Nephron (organoid): ENCODE measurements around the gene CTSO.
A peak's percentile ranks its signal among the peaks of the same experiment; 100 is the strongest.

ENCODE experiments used
- H3K27ac Mint-ChIP-seq, 3 experiments: 2 replicates each; pipeline ENCODE4 v1.8.0; 2020; ENCODE audit warnings: mixed read lengths in 3 of 3, mild to moderate bottlenecking in 2 of 3, moderate library complexity in 1 of 3
- H3K27me3 Mint-ChIP-seq: 2 replicates; pipeline ENCODE4 v1.8.0; 2021; ENCODE audit warnings: low read depth, mild to moderate bottlenecking, moderate library complexity, mixed read lengths
- H3K36me3 Mint-ChIP-seq: 2 replicates; pipeline ENCODE4 v1.8.0; 2020; ENCODE audit warnings: low read depth, mixed read lengths
- H3K4me1 Mint-ChIP-seq: 2 replicates; pipeline ENCODE4 v1.8.0; 2020; ENCODE audit warnings: mixed read lengths
- H3K4me3 Mint-ChIP-seq, 3 experiments: 2 replicates each; pipeline ENCODE4 v1.8.0; 2020; ENCODE audit warnings: mild to moderate bottlenecking in 3 of 3, mixed read lengths in 3 of 3, moderate library complexity in 2 of 3
- H3K9me3 Mint-ChIP-seq: 2 replicates; pipeline ENCODE4 v1.8.0; 2020; ENCODE audit warnings: mixed read lengths
- TF ChIP-seq, protein P1 (sequence below), 3 experiments: fragments of 200-600 bp; sonication (generic); IDR thresholded peaks; one replicate each; pipeline ENCODE4 v1.5.0; 2021; ENCODE audit warnings: antibody characterized with exemption in 3 of 3; ENCODE audit not compliant: unreplicated experiment in 3 of 3

Gene CTSO

DNA sequence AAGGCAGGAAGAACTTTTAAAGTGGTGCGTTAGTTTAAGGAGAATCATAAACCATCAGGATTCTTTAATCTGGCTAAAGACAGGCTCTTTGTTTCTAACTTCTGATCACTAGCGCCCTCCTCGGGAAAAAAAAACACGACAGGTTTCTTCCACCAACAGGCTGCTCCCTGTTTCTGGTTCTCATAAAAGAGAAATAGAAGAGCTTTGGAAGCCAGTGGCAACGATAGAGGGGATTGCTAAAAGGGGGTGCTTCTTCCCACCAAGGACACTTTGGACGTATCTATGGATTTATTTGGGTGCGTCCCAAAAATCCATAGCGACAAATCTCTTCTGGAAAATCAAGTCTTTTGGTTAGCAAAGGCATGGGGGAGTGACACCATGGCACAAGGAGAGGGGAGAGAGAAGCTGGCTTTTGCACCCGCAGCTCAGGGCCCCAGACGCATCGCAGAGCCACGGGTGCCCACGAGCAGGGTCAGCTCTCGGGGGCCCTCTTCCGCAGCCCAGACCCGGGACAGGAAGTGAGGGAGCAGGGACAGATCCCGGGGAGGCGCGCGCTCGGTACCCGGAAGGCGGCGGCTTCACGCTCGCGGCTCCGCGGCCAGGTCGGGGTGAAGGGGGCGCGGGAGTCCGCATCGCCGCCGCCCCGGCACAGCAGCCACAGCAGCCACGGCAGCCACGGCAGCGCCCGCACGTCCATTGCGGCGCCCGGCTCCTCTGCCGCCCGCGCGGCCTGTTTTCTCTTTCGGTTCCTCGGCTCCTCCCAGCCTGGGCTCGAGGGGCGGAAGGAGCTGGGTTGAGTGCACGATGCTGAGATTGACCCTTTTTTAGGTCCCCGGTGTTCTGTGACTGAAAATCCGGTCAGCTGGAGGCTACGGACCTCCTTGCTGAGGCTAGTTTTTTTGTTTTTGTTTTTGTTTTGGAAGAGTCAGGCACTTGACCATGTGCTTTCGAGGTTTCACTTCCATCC lies at the start of gene CTSO:
TSS of gene CTSO (minus strand) at position 716 of the 967 bp plus-strand sequence. CDS start at position 697, 19 bp downstream.
- Mint-ChIP-seq H3K4me1 (peaks cover 21% of the 10 kb centered on the region), H3K27me3 (no peaks in the 10 kb centered on the region), H3K9me3 (no peaks in the 10 kb centered on the region), H3K27ac (peak within 1 kb of the TSS; percentile 99 to 100 (median 100)), H3K4me3 (peak within 1 kb of the TSS; percentile 95 to 99 (median 95)), H3K36me3 (no peaks in the 10 kb centered on the region)
- TF ChIP-seq, protein P1, sequence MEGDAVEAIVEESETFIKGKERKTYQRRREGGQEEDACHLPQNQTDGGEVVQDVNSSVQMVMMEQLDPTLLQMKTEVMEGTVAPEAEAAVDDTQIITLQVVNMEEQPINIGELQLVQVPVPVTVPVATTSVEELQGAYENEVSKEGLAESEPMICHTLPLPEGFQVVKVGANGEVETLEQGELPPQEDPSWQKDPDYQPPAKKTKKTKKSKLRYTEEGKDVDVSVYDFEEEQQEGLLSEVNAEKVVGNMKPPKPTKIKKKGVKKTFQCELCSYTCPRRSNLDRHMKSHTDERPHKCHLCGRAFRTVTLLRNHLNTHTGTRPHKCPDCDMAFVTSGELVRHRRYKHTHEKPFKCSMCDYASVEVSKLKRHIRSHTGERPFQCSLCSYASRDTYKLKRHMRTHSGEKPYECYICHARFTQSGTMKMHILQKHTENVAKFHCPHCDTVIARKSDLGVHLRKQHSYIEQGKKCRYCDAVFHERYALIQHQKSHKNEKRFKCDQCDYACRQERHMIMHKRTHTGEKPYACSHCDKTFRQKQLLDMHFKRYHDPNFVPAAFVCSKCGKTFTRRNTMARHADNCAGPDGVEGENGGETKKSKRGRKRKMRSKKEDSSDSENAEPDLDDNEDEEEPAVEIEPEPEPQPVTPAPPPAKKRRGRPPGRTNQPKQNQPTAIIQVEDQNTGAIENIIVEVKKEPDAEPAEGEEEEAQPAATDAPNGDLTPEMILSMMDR (IDR thresholded peaks at IDR 0.05; ENCODE audit: unreplicated experiment in 3 of 3) = peak; percentile 43 to 58 (median 54)

DNA sequence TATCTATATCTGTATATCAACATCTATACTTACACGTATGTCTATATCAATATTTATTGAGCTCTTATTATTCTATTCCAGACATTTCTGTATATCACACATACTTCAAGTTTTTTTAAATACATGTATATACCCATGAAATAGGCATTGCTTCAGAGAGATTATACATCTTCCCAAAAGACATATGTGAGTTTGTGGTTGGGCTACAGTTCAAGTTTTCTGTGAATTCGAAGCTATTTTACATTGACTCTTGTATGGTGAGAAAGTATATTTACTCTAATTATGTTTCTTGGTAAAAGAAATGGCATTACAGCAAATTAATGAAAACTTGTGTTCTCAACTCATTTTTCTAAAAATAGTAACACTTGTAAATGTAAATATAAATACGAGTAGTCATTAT lies 46.8 kb upstream of the CTSO start:
- TF ChIP-seq, protein P1 (IDR thresholded peaks at IDR 0.05; ENCODE audit: unreplicated experiment in 3 of 3) = no peak
- H3K4me3 Mint-ChIP-seq = no peak overlapping the region
- H3K4me1 Mint-ChIP-seq = no peaks in the 10 kb centered on the region
- H3K27ac Mint-ChIP-seq = no peak overlapping the region
- H3K36me3 Mint-ChIP-seq = no peaks in the 10 kb centered on the region
- peaks cover 4% of the 10 kb centered on the region for H3K9me3 Mint-ChIP-seq
- H3K27me3 Mint-ChIP-seq = no peaks in the 10 kb centered on the region

GRCh38 chr4:155999725-156000124 lies 46.1 kb upstream of the CTSO start:
- no peaks in the 10 kb centered on the region for H3K36me3 Mint-ChIP-seq
- TF ChIP-seq, protein P1 (IDR thresholded peaks at IDR 0.05; ENCODE audit: unreplicated experiment in 3 of 3) = peak in 1 of 3 experiments; percentile 19
- no peak overlapping the region for H3K4me3 Mint-ChIP-seq
- H3K27ac Mint-ChIP-seq = peak overlapping the region; percentile 10 to 47 (median 12)
- H3K4me1 Mint-ChIP-seq = no peaks in the 10 kb centered on the region
- H3K9me3 Mint-ChIP-seq = peaks cover 4% of the 10 kb centered on the region
- H3K27me3 Mint-ChIP-seq = no peaks in the 10 kb centered on the region

GRCh38 chr4:155995069-155995468 lies 41.4 kb upstream of the CTSO start:
- no peaks in the 10 kb centered on the region for H3K4me1 Mint-ChIP-seq
- no peak overlapping the region for H3K27ac Mint-ChIP-seq
- no peaks in the 10 kb centered on the region for H3K27me3 Mint-ChIP-seq
- H3K4me3 Mint-ChIP-seq = no peak overlapping the region
- H3K9me3 Mint-ChIP-seq = no peaks in the 10 kb centered on the region
- TF ChIP-seq, protein P1 (IDR thresholded peaks at IDR 0.05; ENCODE audit: unreplicated experiment in 3 of 3) = no peak
- no peaks in the 10 kb centered on the region for H3K36me3 Mint-ChIP-seq

- Mint-ChIP-seq H3K4me3 (no peak overlapping the region), H3K27ac (no peak overlapping the region), H3K27me3 (no peaks in the 10 kb centered on the region), H3K9me3 (peaks cover 15% of the 10 kb centered on the region), H3K36me3 (no peaks in the 10 kb centered on the region), H3K4me1 (no peaks in the 10 kb centered on the region)
- TF ChIP-seq, protein P1 (IDR thresholded peaks at IDR 0.05; ENCODE audit: unreplicated experiment in 3 of 3) = no peak
Measured at GRCh38 chr4:155984106-155984797, 30.6 kb upstream of the CTSO start.
